Loucy (cell line): ENCODE results near the gene GALNT9.

Experiments
- H2AFZ ChIP-seq: fragments of 200-600 bp; sonication (generic); 2 replicates; pipeline ENCODE4 v1.6.0; 2016; ENCODE audit warnings: antibody characterized with exemption, mild to moderate bottlenecking, low read length, moderate library complexity
- H3F3A ChIP-seq: fragments of 200-600 bp; 2 replicates; pipeline ENCODE4 v1.6.0; 2016; ENCODE audit warnings: antibody characterized with exemption, low read depth, mild to moderate bottlenecking
- H3K27me3 ChIP-seq: fragments of 200-600 bp; sonication (generic); 2 replicates; pipeline ENCODE4 v1.6.1; 2014; ENCODE audit warnings: low read length, mild to moderate bottlenecking; ENCODE audit not compliant: insufficient read depth, poor library complexity, severe bottlenecking
- H3K36me3 ChIP-seq: fragments of 200-600 bp; sonication (generic); 2 replicates; pipeline ENCODE4 v1.6.1; 2016; ENCODE audit warnings: low read length; ENCODE audit not compliant: insufficient read depth
- H3K4me1 ChIP-seq: fragments of 200-600 bp; sonication (generic); 2 replicates; pipeline ENCODE4 v1.5.1; 2014; ENCODE audit warnings: low read length, mild to moderate bottlenecking; ENCODE audit not compliant: insufficient read depth, poor library complexity, severe bottlenecking
- H3K4me2 ChIP-seq: fragments of 200-600 bp; sonication (generic); 2 replicates; pipeline ENCODE4 v1.6.0; 2014; ENCODE audit warnings: antibody characterized with exemption, low read length, low read depth, mild to moderate bottlenecking; ENCODE audit not compliant: poor library complexity, severe bottlenecking
- H3K4me3 ChIP-seq: fragments of 200-600 bp; sonication (generic); 2 replicates; pipeline ENCODE4 v1.5.1; 2014; ENCODE audit warnings: low read length, mild to moderate bottlenecking, mixed read lengths; ENCODE audit not compliant: poor library complexity, severe bottlenecking
- H3K79me2 ChIP-seq: fragments of 200-600 bp; sonication (generic); 2 replicates; pipeline ENCODE4 v1.6.1; 2014; ENCODE audit warnings: low read length; ENCODE audit not compliant: insufficient read depth
- H3K9ac ChIP-seq: fragments of 200-600 bp; sonication (generic); 2 replicates; pipeline ENCODE4 v1.6.0; 2014; ENCODE audit warnings: mild to moderate bottlenecking, low read depth, low read length, moderate library complexity; ENCODE audit not compliant: poor library complexity, severe bottlenecking
- H3K9me2 ChIP-seq: fragments of 200-600 bp; sonication (generic); replicated peaks from 2 replicates; pipeline ENCODE4 v1.6.1; 2016; ENCODE audit warnings: low read depth, low read length, mixed read lengths
- H3K9me3 ChIP-seq: fragments of 200-600 bp; sonication (generic); 2 replicates; pipeline ENCODE4 v1.6.1; 2014; ENCODE audit warnings: mild to moderate bottlenecking, antibody characterized with exemption, low read length, low read depth; ENCODE audit not compliant: insufficient read depth
- H4K20me1 ChIP-seq: fragments of 200-600 bp; sonication (generic); 2 replicates; pipeline ENCODE4 v1.6.0; 2014; ENCODE audit warnings: antibody characterized with exemption, low read length, mild to moderate bottlenecking; ENCODE audit not compliant: insufficient read depth, poor library complexity, severe bottlenecking
- EZH2phosphoT487 ChIP-seq: fragments of 200-600 bp; IDR thresholded peaks from 2 replicates; pipeline ENCODE4 v1.6.1; 2018; ENCODE audit warnings: antibody characterized with exemption, mild to moderate bottlenecking, moderate library complexity, borderline replicate concordance
- TF ChIP-seq, protein P1 (sequence below): fragments of 200-600 bp; sonication (generic); conservative IDR thresholded peaks from 2 replicates; pipeline ENCODE4 v1.5.1; 2014; ENCODE audit warnings: mild to moderate bottlenecking, antibody characterized with exemption, low read length

The GALNT9 gene

DNA sequence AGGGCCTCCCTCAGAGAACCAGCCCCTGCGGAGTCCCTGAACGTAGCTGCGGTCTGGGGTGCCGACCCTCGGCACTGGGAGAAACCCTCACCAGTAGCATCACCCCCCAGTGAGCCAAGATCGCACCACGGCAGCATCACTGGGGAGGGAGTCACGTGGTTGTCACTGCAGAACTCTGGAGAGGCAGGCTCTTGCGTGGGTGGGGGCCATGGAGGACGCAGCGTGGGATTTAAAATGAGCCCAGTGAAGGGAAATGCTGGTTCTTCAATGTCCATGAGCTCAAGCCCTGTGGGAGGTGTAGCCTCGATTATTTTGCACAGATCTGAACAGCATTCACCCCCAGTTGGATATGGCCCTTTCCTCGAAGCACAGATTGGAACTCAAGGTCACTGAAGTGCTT lies 3.9 kb upstream of the GALNT9 start:
- TF ChIP-seq, protein P1, sequence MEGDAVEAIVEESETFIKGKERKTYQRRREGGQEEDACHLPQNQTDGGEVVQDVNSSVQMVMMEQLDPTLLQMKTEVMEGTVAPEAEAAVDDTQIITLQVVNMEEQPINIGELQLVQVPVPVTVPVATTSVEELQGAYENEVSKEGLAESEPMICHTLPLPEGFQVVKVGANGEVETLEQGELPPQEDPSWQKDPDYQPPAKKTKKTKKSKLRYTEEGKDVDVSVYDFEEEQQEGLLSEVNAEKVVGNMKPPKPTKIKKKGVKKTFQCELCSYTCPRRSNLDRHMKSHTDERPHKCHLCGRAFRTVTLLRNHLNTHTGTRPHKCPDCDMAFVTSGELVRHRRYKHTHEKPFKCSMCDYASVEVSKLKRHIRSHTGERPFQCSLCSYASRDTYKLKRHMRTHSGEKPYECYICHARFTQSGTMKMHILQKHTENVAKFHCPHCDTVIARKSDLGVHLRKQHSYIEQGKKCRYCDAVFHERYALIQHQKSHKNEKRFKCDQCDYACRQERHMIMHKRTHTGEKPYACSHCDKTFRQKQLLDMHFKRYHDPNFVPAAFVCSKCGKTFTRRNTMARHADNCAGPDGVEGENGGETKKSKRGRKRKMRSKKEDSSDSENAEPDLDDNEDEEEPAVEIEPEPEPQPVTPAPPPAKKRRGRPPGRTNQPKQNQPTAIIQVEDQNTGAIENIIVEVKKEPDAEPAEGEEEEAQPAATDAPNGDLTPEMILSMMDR: no peak
- no peak for TF ChIP-seq EZH2phosphoT487
- no peak overlapping the region for H3K9ac ChIP-seq
- H3K4me1 ChIP-seq: peaks cover 3% of the 10 kb centered on the region
- no peak overlapping the region for H3K4me3 ChIP-seq
- no peaks in the 10 kb centered on the region for H4K20me1 ChIP-seq
- H3F3A ChIP-seq: no peaks in the 10 kb centered on the region
- no peak overlapping the region for H2AFZ ChIP-seq
- no peaks in the 10 kb centered on the region for H3K36me3 ChIP-seq
- H3K27me3 ChIP-seq: no peaks in the 10 kb centered on the region
- H3K9me3 ChIP-seq: no peaks in the 10 kb centered on the region; the same call in 1 of the 2 replicates
- H3K4me2 ChIP-seq: no peak overlapping the region
- no peaks in the 10 kb centered on the region for H3K79me2 ChIP-seq
- H3K9me2 ChIP-seq: no peaks in the 10 kb centered on the region

DNA sequence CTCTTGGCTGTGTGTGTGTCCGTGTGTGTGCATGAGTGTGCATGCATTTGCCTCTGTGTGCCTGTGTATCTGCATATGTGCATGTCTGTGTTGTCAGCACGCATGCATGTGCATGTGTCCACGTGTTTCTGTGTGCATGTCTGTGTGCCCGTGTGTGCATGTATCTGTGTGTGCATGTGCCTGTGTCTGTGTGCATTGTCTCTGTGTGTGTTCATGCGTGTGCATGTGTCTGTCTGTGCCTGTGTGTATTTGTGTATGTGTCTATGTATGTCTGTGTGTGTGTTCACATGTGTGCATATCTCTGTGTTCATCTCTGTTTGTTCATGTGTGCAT lies 1.1 kb upstream of the GALNT9 start:
- H4K20me1 ChIP-seq: no peaks in the 10 kb centered on the region

DNA sequence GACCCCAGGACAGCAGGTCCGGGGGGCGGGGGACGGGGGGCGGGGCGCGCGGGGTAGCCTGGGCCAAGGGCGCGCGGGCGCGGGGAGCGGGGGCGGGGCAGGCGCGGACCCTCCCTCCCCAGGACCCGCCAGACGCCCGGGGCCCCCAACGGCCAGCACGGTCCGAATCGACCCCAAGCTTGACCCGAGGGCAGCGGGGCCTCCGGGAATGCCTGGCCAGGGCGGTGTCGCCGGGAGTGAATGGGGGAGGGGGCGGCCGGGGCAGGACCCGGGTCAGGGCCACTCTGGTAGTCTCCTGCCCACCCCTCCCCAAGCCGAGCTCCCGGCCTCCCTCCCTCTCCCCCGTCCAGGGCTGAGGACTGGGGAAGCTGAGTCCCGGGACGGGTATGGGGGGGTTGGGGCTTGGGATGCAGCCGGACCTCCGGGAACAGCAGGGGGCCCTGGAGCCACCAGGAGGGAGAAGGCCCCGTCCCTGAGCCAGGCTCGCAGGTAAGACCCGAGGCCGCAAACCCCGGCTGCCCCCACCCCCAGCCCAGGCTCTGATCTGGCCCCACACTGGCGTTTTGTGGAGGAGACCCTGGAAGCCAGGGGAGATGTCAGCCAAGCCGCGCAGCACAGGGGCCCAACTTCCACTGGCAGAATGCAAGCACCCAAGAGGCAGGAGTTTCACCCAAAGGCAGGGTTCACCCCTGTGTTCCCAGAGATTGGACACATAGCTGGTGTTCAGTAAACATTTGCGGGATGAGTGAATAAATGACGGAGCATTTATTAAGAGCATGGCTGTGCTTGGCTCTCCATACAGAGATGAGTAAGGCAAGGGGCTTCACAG lies 545 bp upstream of the GALNT9 start:
- Histone ChIP-seq H3K4me1 (peaks cover 21% of the 10 kb centered on the region), H2AFZ (no peak overlapping the region), H3K9ac (no peak overlapping the region), H3K4me3 (no peak overlapping the region), H3K27me3 (no peaks in the 10 kb centered on the region), H3F3A (no peaks in the 10 kb centered on the region), H4K20me1 (no peaks in the 10 kb centered on the region), H3K4me2 (no peak overlapping the region), H3K9me3 (no peaks in the 10 kb centered on the region), H3K79me2 (no peaks in the 10 kb centered on the region), H3K9me2 (no peaks in the 10 kb centered on the region), H3K36me3 (no peaks in the 10 kb centered on the region)
- TF ChIP-seq, protein P1: no peak
- no peak for TF ChIP-seq EZH2phosphoT487

More for the DNA sequence above, 1.1 kb upstream of the GALNT9 start:
- peaks cover 21% of the 10 kb centered on the region for H3K4me1 ChIP-seq
- no peak for TF ChIP-seq EZH2phosphoT487
- TF ChIP-seq, protein P1: no peak
- H2AFZ ChIP-seq: no peak overlapping the region
- H3K9me2 ChIP-seq: no peaks in the 10 kb centered on the region
- H3K79me2 ChIP-seq: no peaks in the 10 kb centered on the region
- no peaks in the 10 kb centered on the region for H3K9me3 ChIP-seq
- no peak overlapping the region for H3K4me3 ChIP-seq
- H3K9ac ChIP-seq: no peak overlapping the region
- no peaks in the 10 kb centered on the region for H3K36me3 ChIP-seq
- H3K4me2 ChIP-seq: no peak overlapping the region
- no peaks in the 10 kb centered on the region for H3K27me3 ChIP-seq
- no peaks in the 10 kb centered on the region for H3F3A ChIP-seq
